GM12892 (cell line): ENCODE results near the gene METAP1D.

Experiments
- POLR2A ChIP-seq: IDR thresholded peaks from 2 replicates; pipeline ENCODE4 v1.6.1; 2011; ENCODE audit warnings: low read depth, low read length, control low read depth
- TAF1 ChIP-seq: IDR thresholded peaks from 2 replicates; pipeline ENCODE4 v1.6.1; 2011; ENCODE audit warnings: low read depth, mild to moderate bottlenecking, control low read depth, low read length, borderline replicate concordance

GRCh38 chr2:172072706-172073105, 73.0 kb downstream of the METAP1D start:
- TF ChIP-seq POLR2A (no peak), TAF1 (no peak)
